Adrenal gland (tissue), 5 donors: ENCODE data around the gene RFX8.

ENCODE experiments used
- CTCF ChIP-seq, 6 experiments: fragments of 450-650 bp in 4 of 6; fragments of 200-600 bp in 2 of 6; sonication (generic) in 1 of 6; IDR thresholded peaks; 1 replicate in 5 of 6; 2 replicates in 1 of 6; pipeline versions ENCODE4 v1.5.1 to v1.8.0; 2016 to 2021; ENCODE audit warnings: antibody characterized with exemption in 6 of 6, mild to moderate bottlenecking in 2 of 6, moderate library complexity in 1 of 6
- POLR2A ChIP-seq, 2 donors: fragments of 450-650 bp; IDR thresholded peaks; one replicate each; pipeline ENCODE4 v1.6.1; 2017; ENCODE audit warnings: antibody characterized with exemption in 2 of 2, mild to moderate bottlenecking in 2 of 2, moderate library complexity in 1 of 2
- donor health status: DM: no; HTN: no; CAD: no.

- TF ChIP-seq POLR2A (IDR thresholded peaks at IDR 0.05) (no peak), CTCF (IDR thresholded peaks at IDR 0.05) (no peak)
Measured at GRCh38 chr2:101408925-101409324, 66.0 kb downstream of the RFX8 start.
